Hepatocyte (in vitro differentiated cells): ENCODE measurements around the gene NCOA6.

ENCODE experiments used
- EZH2phosphoT487 ChIP-seq: fragments of 200-600 bp; sonication (generic); IDR thresholded peaks from one replicate; pipeline ENCODE4 v1.6.1; 2018; ENCODE audit warnings: antibody characterized with exemption, mild to moderate bottlenecking, low read depth, moderate library complexity; ENCODE audit not compliant: unreplicated experiment, severe bottlenecking
- TF ChIP-seq, protein P1 (sequence below): fragments of 200-600 bp; sonication (generic); IDR thresholded peaks from 2 replicates; pipeline ENCODE4 v1.5.1; 2016; ENCODE audit warnings: antibody characterized with exemption, mild to moderate bottlenecking; ENCODE audit not compliant: poor library complexity

GRCh38 chr20:34852298-34852697 lies 26.8 kb upstream of the NCOA6 start:
- TF ChIP-seq, protein P1, sequence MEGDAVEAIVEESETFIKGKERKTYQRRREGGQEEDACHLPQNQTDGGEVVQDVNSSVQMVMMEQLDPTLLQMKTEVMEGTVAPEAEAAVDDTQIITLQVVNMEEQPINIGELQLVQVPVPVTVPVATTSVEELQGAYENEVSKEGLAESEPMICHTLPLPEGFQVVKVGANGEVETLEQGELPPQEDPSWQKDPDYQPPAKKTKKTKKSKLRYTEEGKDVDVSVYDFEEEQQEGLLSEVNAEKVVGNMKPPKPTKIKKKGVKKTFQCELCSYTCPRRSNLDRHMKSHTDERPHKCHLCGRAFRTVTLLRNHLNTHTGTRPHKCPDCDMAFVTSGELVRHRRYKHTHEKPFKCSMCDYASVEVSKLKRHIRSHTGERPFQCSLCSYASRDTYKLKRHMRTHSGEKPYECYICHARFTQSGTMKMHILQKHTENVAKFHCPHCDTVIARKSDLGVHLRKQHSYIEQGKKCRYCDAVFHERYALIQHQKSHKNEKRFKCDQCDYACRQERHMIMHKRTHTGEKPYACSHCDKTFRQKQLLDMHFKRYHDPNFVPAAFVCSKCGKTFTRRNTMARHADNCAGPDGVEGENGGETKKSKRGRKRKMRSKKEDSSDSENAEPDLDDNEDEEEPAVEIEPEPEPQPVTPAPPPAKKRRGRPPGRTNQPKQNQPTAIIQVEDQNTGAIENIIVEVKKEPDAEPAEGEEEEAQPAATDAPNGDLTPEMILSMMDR: no peak
- no peak for TF ChIP-seq EZH2phosphoT487
